Endothelial cell of umbilical vein (primary cell): ENCODE data around the gene CCNY. TPM values are rescaled to one million over a fixed set of nuclear protein-coding genes. Genes with fewer than 3 reads are reported as not detected.

ENCODE experiments used
- BruUV-seq: library from RNA; stranded (reverse); fragments of 400-500 nt; replicated peaks from 2 replicates; lab custom pipeline; 2021; lab: Mats Ljungman, UMichigan
- CTCF ChIA-PET: fragments of 300-600, 350-600 bp; sonication (Branson Sonifier 250); formaldehyde crosslinking; loops from one replicate; lab custom pipeline; 2021; ENCODE audit warnings: antibody characterized with exemption, inconsistent platforms; lab: Charles Lee
- POLR2A ChIA-PET: fragments of 300-600, 350-600 bp; sonication (Branson Sonifier 250); formaldehyde crosslinking; loops from one replicate; lab custom pipeline; 2021; ENCODE audit warnings: antibody characterized with exemption, inconsistent platforms; lab: Charles Lee
- DNase-seq: peaks from one replicate; pipeline ENCODE4 v3.0.0-alpha.2; 2011; ENCODE audit warnings: low read depth, low spot score
- FAIRE-seq: peaks from 2 replicates; lab custom pipeline; 2011; peaks lifted over from hg19 to GRCh38; lab: Jason Lieb, UNC
- H2AFZ ChIP-seq: 2 replicates; pipeline ENCODE4 v1.6.0; 2012; ENCODE audit warnings: low read depth, low read length, control low read depth, inconsistent platforms
- H3K27ac ChIP-seq: 2 replicates; pipeline ENCODE4 v1.5.1; 2011; ENCODE audit warnings: low read depth, mild to moderate bottlenecking, control low read depth, low read length, moderate library complexity; ENCODE audit not compliant: insufficient read depth
- H3K27me3 ChIP-seq, 2 experiments: 2 replicates each; pipeline versions ENCODE4 v1.6.0 to v1.6.1; 2011; ENCODE audit warnings: low read length in 2 of 2, mixed read lengths in 1 of 2; ENCODE audit not compliant: control insufficient read depth in 2 of 2, insufficient read depth in 2 of 2
- H3K36me3 ChIP-seq, 2 experiments: 2 replicates in 1 of 2; 3 replicates in 1 of 2; pipeline ENCODE4 v1.5.1; 2011; ENCODE audit warnings: low read length in 2 of 2, mild to moderate bottlenecking in 1 of 2, moderate library complexity in 1 of 2; ENCODE audit not compliant: control insufficient read depth in 2 of 2, insufficient read depth in 2 of 2; ENCODE audit errors: extremely low read depth in 1 of 2
- H3K4me1 ChIP-seq: 3 replicates; pipeline ENCODE4 v1.5.1; 2011; ENCODE audit warnings: mild to moderate bottlenecking, low read length; ENCODE audit not compliant: control insufficient read depth, insufficient read depth; ENCODE audit errors: extremely low read depth
- H3K4me2 ChIP-seq: 2 replicates; pipeline ENCODE4 v1.6.1; 2011; ENCODE audit warnings: low read length, control low read depth, mixed read lengths; ENCODE audit not compliant: insufficient read depth
- H3K4me3 ChIP-seq, 3 experiments: fragments of 200-600 bp in 1 of 3; sonication (generic), shearing (Covaris generic) in 1 of 3; replicated peaks in 1 of 3; 2 replicates each; pipeline ENCODE4 v1.5.1; 2011 to 2016; ENCODE audit warnings: control low read depth in 3 of 3, low read length in 3 of 3, mild to moderate bottlenecking in 2 of 3, inconsistent platforms in 1 of 3, low read depth in 1 of 3, moderate library complexity in 1 of 3; ENCODE audit not compliant: insufficient read depth in 1 of 3
- H3K79me2 ChIP-seq: 2 replicates; pipeline ENCODE4 v1.6.0; 2012; ENCODE audit warnings: low read length, inconsistent platforms; ENCODE audit not compliant: control insufficient read depth, insufficient read depth
- H3K9ac ChIP-seq: replicated peaks from 2 replicates; pipeline ENCODE3; 2011; ENCODE audit warnings: low read length, control low read depth; ENCODE audit not compliant: insufficient read depth; ENCODE audit errors: extremely low read depth
- H3K9me1 ChIP-seq: replicated peaks from 3 replicates; pipeline ENCODE4 v1.6.0; 2011; ENCODE audit warnings: mild to moderate bottlenecking, low read length; ENCODE audit not compliant: control insufficient read depth, insufficient read depth; ENCODE audit errors: extremely low read depth
- H3K9me3 ChIP-seq: replicated peaks from 2 replicates; pipeline ENCODE4 v1.5.1; 2012; ENCODE audit warnings: low read length, inconsistent platforms; ENCODE audit not compliant: control insufficient read depth, insufficient read depth
- H4K20me1 ChIP-seq: replicated peaks from 2 replicates; pipeline ENCODE3; 2011; ENCODE audit warnings: mild to moderate bottlenecking, low read length; ENCODE audit not compliant: control insufficient read depth, insufficient read depth; ENCODE audit errors: extremely low read depth
- EZH2 ChIP-seq: IDR thresholded peaks from 2 replicates; pipeline ENCODE4 v1.6.1; 2012; ENCODE audit warnings: borderline replicate concordance, low read depth, mild to moderate bottlenecking, moderate library complexity, low read length, inconsistent platforms; ENCODE audit not compliant: severe bottlenecking
- FOS ChIP-seq: IDR thresholded peaks from 2 replicates; pipeline ENCODE4 v1.6.1; 2011; ENCODE audit warnings: mild to moderate bottlenecking, low read length, moderate library complexity, borderline replicate concordance; ENCODE audit not compliant: insufficient read depth
- GATA2 ChIP-seq: IDR thresholded peaks from 2 replicates; pipeline ENCODE4 v1.7.0; 2011; ENCODE audit warnings: low read depth, mild to moderate bottlenecking, moderate library complexity, mixed read lengths, low read length; ENCODE audit not compliant: insufficient read length, insufficient read depth
- JUN ChIP-seq: IDR thresholded peaks from 2 replicates; pipeline ENCODE4 v1.6.1; 2011; ENCODE audit warnings: borderline replicate concordance, low read depth; ENCODE audit not compliant: insufficient read length, insufficient read depth
- MYC ChIP-seq: IDR thresholded peaks from one replicate; pipeline ENCODE4 v1.6.1; 2011; ENCODE audit warnings: mild to moderate bottlenecking, low read depth, low read length
- POLR2A ChIP-seq: IDR thresholded peaks from 2 replicates; pipeline ENCODE4 v1.6.1; 2012; ENCODE audit warnings: low read depth, mild to moderate bottlenecking, control low read depth, low read length
- POLR2AphosphoS5 ChIP-seq: IDR thresholded peaks from 2 replicates; pipeline ENCODE4 v1.6.1; 2012; ENCODE audit warnings: low read depth, mild to moderate bottlenecking, control low read depth, low read length, moderate library complexity; ENCODE audit not compliant: insufficient read depth
- dilution Hi-C: fragments of 300-500 bp; cut with MboI; formaldehyde crosslinking; loops from one replicate; pipeline ENCODE4 v1.15.0; 2019; ENCODE audit warnings: low sequenced_read_pairs; ENCODE audit not compliant: extremely low pct_ligation_motif_present
- intact Hi-C: fragments of 100-400 bp; cut with micrococcal nuclease; formaldehyde crosslinking; loops from one replicate; pipeline ENCODE4 v1.10.0; 2022
- polyA plus RNA-seq, 4 experiments: library from polyadenylated mRNA; depleted of rRNA in 3 of 4; stranded (reverse) in 3 of 4; unstranded in 1 of 4; fragments of >200 nt; gene quantifications; 2 replicates each; pipeline versions ENCODE4 v1.2.1 to v1.2.3, GENCODE V29; 2011 to 2012; ENCODE audit warnings: missing spikeins in 1 of 4
- total RNA-seq: library from RNA; stranded (reverse); gene quantifications from 2 replicates; pipeline ENCODE4 v1.2.3, GENCODE V29; 2021
- TF ChIP-seq, protein P1 (sequence below): IDR thresholded peaks from 2 replicates; pipeline ENCODE4 v1.6.1; 2011; ENCODE audit not compliant: insufficient read depth, insufficient read length
- TF ChIP-seq, protein P2 (sequence below), 2 donors: IDR thresholded peaks; 1 replicate in 1 of 2; 2 replicates in 1 of 2; pipeline ENCODE4 v1.5.1; 2011; ENCODE audit warnings: low read length in 2 of 2, mild to moderate bottlenecking in 2 of 2, moderate library complexity in 2 of 2, control low read depth in 1 of 2, inconsistent platforms in 1 of 2, low read depth in 1 of 2; ENCODE audit not compliant: insufficient read depth in 1 of 2; ENCODE audit errors: extremely low read depth in 1 of 2

CCNY gene
- total and polyA plus RNA-seq, 2 donors (not counting 3 experiments of a cell fraction or from before 2014, with no cell fraction given) = 61.5 to 107 TPM

DNA sequence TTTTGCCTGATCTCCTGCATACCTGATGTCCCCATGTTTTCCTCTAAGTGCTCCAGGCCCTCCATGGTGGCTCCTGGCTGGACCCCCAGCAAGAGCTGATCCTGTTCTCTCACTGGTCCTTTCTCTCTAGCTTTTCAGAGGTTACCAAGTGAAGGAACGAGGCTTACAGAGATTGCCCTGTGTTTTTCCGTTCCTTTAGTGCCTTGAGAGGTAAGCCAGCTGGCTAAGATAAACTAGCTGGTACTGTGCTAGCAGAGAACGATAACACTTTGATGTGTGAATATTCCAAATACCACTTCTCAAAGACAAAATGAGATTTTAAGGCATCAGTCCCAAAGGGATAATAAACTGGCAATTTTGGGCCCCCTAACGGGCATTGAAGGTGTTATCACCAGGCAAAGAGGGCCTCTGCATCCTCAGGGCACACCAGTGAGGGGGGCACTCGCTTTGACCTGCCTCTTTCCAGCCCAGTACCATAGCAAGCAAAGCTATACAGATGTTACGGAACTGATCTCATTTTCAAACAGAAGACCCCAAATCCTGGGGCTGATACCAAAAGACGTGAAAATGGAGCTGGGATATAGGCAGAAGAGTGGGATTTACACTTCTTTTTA is 8.4 kb upstream of the CCNY start:
- no peak for FAIRE-seq
- TF ChIP-seq POLR2AphosphoS5 (no peak), GATA2 (no peak), POLR2A (no peak), MYC (no peak)
- Histone ChIP-seq H3K4me1 (peaks cover 7% of the 10 kb centered on the region), H3K9me1 (no peaks in the 10 kb centered on the region), H4K20me1 (no peaks in the 10 kb centered on the region), H3K79me2 (peaks cover 62% of the 10 kb centered on the region), H3K4me3 (no peak overlapping the region), H3K4me2 (no peak overlapping the region), H3K27ac (no peak overlapping the region), H3K36me3 (no peaks in the 10 kb centered on the region), H3K9ac (no peak overlapping the region), H2AFZ (no peak overlapping the region), H3K27me3 (no peaks in the 10 kb centered on the region), H3K9me3 (no peaks in the 10 kb centered on the region)
- POLR2A ChIA-PET = no interaction called here
- no TSS peak for BruUV-seq
- CTCF ChIA-PET = interaction anchor here (0.9 to 1.8 kb wide), 2 partner anchors 15 to 52 kb away, joined by 3 to 4 read pairs; no protein-coding TSS in a partner anchor
- intact Hi-C loops = no loop called here
- DNase-seq = no peak
- dilution Hi-C loops = no loop called here

DNA sequence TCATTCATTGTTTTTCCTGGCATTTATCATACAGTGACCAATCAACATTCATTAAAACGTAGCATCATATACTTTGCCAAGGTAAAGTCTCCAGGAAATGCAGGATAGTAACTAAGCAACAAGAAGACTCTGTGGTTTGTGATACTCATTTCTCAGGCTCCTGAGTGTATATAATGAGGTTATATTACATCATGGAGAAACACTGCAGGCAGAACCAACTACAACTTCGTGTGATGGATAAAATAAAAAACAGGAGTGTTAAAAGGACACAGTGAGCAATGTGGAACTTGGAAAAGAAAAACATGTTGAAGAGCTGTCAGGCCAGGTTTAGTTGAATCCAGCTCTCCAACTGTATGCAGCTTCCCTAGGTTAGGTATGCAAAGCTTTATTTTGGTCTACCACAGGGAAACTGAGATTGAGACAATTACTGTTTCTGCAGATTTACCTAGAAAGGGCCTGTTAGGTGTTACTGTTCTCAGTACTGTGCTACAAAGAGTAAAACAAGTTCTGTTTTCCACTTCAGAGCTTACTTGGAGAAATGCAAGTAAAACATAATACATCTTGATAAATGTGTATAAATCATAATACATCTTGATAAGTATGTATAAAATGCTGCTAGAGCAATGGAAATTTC is 7.8 kb upstream of the CCNY start:
- dilution Hi-C loops = no loop called here
- no peaks in the 10 kb centered on the region for H3K9me1 ChIP-seq
- H3K9ac ChIP-seq = no peak overlapping the region
- FAIRE-seq (no peak), DNase-seq (no peak)
- H3K4me2 ChIP-seq = no peak overlapping the region
- no peak overlapping the region for H2AFZ ChIP-seq
- H3K4me3 ChIP-seq = no peak overlapping the region
- peaks cover 67% of the 10 kb centered on the region for H3K79me2 ChIP-seq
- H4K20me1 ChIP-seq = no peaks in the 10 kb centered on the region
- no TSS peak for BruUV-seq
- TF ChIP-seq JUN (no peak), POLR2AphosphoS5 (no peak), FOS (no peak), GATA2 (no peak), MYC (no peak), POLR2A (no peak), EZH2 (no peak)
- TF ChIP-seq, protein P1, sequence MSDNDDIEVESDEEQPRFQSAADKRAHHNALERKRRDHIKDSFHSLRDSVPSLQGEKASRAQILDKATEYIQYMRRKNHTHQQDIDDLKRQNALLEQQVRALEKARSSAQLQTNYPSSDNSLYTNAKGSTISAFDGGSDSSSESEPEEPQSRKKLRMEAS = no peak
- TF ChIP-seq, protein P2, sequence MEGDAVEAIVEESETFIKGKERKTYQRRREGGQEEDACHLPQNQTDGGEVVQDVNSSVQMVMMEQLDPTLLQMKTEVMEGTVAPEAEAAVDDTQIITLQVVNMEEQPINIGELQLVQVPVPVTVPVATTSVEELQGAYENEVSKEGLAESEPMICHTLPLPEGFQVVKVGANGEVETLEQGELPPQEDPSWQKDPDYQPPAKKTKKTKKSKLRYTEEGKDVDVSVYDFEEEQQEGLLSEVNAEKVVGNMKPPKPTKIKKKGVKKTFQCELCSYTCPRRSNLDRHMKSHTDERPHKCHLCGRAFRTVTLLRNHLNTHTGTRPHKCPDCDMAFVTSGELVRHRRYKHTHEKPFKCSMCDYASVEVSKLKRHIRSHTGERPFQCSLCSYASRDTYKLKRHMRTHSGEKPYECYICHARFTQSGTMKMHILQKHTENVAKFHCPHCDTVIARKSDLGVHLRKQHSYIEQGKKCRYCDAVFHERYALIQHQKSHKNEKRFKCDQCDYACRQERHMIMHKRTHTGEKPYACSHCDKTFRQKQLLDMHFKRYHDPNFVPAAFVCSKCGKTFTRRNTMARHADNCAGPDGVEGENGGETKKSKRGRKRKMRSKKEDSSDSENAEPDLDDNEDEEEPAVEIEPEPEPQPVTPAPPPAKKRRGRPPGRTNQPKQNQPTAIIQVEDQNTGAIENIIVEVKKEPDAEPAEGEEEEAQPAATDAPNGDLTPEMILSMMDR (IDR thresholded peaks at IDR 0.05; ENCODE audit: extremely low read depth in 1 of 2, insufficient read depth in 1 of 2, low read depth in 1 of 2, low read length in 2 of 2) = no peak
- H3K27ac ChIP-seq = no peak overlapping the region
- CTCF ChIA-PET = interaction anchor here (0.9 to 1.8 kb wide), 2 partner anchors 16 to 51 kb away, joined by 3 to 4 read pairs; no protein-coding TSS in a partner anchor
- no peaks in the 10 kb centered on the region for H3K27me3 ChIP-seq
- POLR2A ChIA-PET = no interaction called here
- H3K4me1 ChIP-seq = peaks cover 7% of the 10 kb centered on the region
- no peaks in the 10 kb centered on the region for H3K9me3 ChIP-seq
- intact Hi-C loops = no loop called here
- no peaks in the 10 kb centered on the region for H3K36me3 ChIP-seq
